Measurements from ENCODE around the gene CERS6.
"Not testable (repeated sequence)": the region's sequence is repeated elsewhere in the genome, so short reads cannot be mapped to it uniquely, and the experiment has no call there.

CERS6 gene

DNA sequence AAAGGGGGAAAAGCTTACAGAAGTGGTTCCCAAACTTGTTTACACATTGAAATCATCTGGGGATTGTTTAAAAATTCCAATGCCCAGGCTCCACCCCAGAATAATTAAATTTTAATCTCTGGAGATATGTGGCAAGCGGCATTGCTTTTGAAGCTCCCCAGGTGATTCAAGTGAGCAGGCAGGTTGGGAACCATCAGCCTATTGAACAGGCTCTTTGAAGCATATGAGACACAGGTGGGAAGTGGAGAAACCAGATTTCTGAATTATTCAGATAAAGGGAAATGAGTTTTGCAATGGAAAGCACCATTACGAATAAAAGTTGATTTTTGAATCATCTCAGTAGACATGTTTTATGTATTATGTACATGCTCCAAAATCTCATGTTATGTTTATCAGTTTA lies 288.8 kb downstream of the CERS6 start:
- DNase-seq: no peak

DNA sequence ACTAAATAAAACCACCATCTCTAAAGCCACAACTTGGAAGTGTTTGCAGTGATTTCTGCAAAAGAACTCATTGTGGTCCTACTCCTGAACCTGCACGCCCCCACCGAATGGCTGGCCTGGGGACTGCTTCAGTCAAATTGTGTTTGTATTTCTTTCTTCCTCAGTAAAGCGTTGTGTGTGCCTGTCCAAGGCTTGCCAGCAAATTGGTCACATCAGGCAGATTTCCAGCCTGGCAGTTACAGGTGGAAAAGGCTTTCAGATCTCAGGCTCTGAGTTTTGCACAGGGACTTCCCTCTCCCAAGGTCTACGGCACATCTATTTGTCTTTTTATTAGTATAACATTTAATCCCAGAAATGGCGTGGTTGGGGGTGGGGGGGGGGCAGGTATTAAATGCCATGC lies 292.4 kb downstream of the CERS6 start:
- no peak for DNase-seq

DNA sequence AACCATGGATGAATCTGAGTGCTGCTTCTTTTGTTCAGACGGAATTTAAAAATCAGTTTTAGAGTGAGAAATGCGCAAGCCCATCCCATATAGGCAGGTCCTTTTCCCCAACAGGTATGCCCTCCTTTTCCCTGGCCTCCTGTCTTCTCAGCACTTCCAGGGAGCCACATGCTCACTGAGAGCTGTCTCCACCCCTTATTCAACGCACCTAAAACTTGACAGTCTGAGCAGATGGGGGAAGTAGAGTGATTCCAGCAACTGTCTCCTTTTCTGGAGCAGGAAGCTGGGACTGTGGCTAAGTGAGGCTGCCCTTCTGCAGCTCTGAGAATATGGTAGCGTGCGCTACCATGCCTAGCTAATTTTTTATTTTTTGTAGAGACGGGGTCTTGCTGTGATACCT lies 293.2 kb downstream of the CERS6 start:
- no peak for DNase-seq

DNA sequence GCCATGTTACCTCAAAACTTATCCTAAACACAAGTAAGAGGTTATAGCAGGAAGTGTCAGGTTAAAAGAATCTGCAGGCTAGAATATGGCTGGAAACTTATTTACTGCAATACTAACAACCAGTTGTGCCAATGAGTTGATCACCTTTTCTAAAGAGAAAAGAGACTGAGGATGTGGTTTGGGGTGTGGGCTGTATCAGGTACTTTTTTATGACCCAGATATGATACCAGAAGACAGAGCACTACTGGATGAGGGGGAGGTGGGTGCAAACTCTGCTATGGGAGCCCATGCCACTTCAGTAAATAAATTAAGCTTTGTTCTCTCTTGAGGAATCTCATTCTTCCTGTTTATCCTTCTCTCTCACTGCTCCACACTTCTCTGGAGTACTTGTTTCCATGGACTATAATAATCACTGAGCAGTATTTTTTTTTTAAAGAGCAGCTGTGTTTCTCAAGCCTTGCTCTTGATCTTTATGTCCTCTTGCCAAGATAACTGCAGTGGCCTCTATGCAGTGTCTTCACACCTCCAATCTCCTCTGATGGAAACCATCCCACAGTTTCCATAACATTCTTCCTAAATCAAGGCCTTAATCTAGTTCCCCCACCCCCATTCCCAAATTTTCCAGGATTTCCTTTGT lies 295.1 kb downstream of the CERS6 start:
- no peak for DNase-seq

DNA sequence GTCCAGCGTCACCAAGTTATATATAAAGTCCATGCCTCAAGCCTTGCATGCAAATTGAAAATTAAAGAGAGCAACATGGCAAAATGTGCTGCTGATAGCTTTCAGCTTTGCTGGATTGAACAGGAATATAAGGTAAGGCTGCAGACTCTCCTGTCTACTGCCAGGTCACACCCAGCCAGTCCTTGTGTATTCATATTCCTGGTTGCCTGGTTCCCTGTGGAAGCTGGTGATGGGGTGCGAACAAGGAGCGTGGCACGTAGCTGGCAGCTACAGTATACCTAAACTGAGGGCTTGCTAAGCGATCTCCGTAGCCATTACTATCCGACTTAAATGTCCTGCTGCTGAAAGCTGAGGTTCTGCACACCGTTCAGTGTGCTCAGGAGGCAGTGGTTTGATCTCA lies 296.3 kb downstream of the CERS6 start:
- DNase-seq: no peak

DNA sequence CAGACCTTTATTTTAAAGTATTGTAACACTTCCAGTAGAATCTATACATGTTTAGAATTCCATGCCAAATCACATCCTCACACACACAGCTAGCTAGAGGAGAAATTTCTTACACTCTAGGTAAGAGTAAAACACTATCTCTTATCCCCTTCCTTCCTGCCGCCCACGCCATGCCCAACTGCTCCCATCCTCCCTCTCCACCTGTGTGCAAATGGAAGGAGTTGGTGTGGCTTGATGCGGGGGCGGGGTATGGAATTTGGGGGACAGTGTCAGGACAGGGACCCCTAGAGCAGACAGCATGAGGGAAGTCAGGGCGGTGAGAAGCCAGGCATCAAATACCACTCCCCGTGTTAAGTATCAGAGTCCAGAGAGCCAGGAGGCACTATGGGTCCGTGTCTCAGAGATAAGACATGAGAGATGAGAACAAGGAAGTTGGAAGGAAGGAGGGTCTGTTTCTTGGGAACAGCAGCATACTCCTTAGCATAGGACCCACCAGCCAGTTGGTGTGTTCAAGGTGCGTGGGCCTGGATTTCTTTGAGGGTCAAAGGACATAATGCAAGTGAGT lies 297.8 kb downstream of the CERS6 start:
- no peak for DNase-seq

DNA sequence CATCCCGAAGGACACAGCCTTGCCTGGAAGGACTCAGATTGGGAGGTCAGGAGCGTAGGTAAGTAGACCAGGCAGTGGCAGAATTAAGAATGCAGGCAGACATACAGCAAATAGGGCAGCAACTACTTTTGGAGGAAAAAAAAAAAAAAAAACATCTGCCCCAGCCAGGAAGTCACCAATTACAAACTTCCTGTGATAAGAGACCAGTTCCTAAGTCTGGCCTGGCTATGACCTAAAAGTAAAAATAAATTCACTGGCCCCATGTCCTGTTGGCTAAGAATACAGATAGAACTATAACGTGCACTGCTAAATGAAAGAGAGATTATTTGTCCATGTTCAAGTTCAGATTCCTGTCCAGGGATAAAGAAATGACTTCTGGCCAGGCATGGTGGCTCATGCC lies 301.2 kb downstream of the CERS6 start:
- no peak for DNase-seq

DNA sequence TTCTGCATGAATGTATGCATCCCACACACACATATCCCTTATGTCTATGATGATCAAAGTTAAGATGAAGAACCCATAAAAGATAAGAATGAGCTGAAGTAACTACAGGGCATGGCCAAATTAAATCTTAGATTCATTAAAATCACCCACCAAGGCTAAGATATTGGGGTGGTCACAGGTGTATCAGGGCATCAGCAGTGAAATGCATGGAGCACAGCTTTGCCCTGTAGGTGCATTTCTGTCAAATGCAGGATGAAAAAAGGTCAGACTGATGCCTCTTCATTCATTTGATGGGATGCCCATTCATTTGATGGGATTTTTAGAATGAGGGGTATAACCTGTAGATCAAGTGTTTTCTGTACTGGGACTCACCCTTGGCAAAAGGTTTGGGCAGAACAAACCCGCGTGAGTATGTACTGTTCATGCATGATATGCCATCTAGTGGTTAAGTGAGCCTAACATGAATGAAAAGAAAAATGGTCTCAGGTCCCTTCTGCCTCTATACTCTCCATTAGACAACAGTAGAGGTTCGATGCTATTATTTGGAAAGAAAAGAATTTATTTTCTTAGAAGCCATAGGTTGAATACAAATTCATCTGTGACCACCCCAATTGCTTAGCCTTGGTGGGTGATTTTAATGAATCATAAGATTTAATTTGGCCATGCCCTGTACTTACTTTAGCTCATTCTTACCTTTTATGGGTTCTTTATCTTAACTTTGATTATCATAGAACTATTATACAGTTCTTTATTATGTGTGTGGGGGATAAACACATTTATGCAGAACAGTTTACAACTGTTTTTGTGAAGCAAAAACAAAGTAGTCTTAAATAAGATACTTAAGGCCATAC lies 303.1 kb downstream of the CERS6 start:
- DNase-seq: no peak

DNA sequence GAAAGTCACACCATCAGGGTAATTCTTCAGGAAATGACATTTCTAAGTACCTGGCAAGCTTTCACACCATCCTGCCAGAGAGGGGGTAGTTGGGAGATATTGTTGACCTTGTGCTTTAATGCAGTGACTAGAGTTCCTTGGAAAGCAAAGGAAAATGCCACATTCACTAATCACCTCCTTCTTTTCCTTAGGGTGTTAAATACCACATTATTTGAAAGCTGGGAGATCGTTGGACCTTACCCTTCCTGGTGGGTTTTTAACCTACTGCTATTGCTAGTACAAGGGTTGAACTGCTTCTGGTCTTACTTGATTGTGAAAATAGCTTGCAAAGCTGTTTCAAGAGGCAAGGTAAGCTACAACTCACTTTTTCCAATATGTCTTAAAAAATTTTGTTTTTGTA lies 309.3 kb downstream of the CERS6 start:
- DNase-seq: no peak

DNA sequence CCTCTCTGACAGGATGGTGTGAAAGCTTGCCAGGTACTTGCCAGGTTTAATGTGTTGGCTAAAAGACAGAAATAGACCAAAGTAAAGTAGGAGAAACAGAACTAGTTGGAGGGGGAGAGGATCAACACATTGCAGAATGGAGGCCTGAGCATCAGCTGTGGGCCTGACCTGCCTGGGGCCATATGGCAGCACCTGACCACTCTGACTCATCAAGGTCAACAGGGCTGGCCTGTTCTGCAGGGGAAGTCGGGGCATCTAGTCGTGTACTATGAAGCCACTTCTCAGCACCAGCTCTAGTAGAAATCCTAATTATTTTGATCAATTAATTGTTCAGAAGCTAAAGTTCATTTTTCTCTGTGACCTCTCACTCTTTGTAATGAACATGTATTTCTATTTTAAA lies 310.5 kb downstream of the CERS6 start:
- no peak for DNase-seq

DNA sequence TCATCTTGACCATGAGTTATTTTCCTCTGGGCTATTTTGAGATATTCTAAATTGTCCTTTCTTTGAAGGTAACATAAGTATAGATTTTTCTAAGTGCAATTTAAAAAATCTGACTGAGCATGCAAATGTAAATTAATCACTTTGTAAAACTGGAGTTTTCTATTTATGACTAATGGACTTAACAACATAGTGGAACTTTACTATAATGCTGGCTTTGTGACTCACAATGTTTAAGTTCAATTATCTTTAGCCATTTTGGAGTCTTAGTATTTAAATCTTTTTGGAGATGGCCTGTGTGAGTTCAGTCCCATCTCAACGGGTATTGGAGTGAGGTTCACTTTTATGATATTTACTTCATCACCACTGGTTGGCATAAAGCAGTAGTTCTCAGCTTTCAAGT lies 311.2 kb downstream of the CERS6 start:
- no peak for DNase-seq

DNA sequence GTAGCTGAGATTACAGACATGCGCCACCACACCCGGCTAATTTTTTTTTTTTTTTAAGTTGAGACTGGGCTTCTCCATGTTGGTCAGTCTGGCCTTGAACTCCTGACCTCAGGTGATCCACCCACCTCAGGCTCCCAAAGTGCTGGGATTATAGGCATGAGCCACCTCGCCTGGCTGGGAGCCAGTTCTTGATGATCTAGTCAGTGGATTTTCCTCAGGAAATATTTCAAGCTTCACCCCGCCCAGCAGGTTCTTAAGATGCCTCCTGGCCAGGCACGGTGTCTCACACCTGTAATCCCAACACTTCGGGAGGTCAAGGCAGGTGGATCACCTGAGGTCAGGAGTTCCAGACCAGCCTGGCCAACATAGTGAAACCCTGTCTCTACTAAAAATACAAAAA lies 312.3 kb downstream of the CERS6 start:
- not testable (repeated sequence) for DNase-seq

DNA sequence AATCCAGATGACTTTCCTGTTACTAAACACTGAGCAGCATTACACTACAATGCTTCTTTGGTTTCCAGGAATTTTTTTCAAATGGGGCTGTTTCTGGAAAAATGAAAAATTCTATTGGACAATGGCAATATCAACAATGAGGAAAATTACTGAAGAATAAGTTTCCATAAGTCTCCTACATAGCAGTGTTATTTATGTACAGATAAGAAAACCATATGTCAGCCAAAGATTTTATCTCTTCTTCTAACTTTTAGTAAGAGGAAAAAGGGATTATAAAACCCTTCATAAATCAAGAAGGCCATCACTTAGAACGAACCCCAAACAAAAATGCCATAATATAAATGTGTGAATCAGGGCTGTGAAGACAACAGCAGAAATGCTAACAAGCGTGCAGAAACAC lies 314.7 kb downstream of the CERS6 start:
- DNase-seq: no peak

DNA sequence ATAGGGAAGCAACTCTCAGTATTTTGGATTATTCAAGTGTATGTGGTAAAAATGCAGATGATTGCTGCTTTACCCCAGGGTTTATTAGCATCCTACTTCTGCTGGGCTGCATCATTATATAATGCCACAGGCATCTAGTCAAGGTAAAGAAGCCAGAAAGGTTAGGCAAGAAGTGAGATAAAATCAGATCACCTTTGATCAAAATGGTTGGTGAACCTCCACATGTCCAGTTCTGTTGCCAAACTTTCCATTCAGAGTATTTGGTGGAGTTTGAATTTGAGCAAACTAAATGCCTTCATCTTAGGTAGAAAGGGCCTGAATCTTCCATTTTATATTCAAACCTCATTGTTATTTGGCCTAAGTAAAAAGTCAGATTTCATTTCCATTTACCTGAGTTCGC lies 316.6 kb downstream of the CERS6 start:
- DNase-seq: no peak

DNA sequence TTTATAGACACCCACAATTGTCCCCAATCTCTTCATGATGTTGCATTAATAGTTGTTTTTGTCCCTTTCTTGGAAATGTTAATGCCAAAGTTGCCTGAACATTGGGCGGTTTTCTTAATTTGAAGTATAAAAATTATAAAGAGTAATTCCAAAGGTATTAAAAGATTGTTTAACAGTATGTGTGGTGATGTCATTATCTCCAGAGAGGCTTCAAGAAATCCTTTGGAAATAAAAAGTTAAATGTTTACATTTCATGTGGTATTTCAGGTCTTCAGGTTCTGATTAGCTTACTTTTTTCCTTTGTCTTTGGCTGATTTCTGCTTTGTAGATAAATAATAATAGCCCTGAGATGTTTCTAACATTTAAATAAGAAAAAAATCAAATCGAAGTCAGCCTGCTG lies 317.1 kb downstream of the CERS6 start:
- no peak for DNase-seq

DNA sequence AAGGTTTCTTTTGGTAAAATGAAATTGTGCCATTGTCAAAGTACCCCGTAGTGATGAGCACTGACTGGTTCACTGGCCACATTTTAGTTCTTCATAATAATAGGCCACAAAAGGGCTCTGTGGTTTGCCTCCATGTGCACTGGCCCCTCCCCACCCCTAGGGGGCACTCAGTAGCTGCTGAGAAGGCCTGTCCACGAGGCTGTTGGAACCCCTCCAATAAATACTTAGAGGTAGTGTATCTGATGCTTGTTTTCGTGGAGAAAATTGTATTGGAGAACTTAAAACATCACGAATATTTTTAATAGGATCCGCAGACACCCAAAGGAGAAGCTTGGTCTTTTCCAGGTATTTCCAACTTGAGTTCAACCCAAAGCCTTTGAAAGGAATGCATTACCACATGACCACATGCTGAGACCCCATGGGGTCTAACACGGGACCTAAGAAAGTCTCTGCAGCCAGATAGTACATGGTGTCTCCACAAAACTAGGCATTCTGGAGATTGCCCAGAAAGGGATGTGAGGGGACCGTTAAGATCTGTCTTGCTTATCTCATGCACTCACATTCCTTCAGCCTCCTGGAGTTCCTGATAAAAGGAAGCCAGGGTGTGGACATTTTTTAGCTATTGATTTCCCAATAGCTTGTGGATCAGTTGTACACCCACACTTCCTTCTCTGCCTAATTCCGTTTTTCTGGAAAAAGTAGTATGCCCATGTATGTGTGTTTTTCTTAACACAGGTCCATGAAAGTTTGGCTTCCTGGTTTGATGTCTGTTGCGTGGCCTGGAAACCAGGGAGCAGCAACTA lies 317.8 kb downstream of the CERS6 start:
- no peak for DNase-seq

DNA sequence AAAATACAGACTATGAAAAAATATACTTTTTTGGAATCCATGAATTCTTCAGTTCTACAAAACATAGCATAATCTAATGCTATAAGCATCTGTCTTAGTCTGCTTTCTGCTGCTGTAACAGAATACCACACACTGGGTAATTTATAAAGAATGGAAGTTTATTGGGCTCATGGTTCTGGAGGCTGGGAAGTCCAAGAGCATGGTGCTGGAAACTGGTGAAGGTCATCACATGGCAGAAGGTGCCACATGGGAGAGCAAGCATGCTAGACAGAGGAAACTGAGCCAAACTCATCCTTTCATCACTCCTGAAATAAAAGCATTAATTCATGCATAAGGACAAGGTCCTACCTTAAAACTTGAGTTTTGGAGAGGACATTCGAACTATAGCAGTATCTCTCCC lies 319.8 kb downstream of the CERS6 start:
- DNase-seq: no peak

DNA sequence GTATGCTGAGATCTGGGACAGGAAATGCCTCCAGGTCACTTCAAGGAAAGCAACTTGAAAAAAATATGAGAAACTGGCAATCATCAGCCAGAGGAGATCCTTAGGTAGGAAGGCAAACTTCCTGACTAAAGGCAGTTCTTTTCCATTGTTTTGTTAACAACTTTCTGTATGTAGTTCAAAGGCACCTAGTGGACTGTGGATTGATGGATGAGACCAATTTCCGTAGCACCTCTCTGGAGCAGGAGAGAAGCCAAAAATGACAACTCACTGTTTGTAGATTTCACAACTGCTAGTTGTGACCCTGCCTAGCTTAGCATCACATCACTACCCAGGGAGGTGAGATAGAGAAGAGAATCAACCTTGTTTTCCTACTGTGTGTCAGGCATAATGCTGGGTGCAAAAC lies 324.6 kb downstream of the CERS6 start:
- DNase-seq: no peak

DNA sequence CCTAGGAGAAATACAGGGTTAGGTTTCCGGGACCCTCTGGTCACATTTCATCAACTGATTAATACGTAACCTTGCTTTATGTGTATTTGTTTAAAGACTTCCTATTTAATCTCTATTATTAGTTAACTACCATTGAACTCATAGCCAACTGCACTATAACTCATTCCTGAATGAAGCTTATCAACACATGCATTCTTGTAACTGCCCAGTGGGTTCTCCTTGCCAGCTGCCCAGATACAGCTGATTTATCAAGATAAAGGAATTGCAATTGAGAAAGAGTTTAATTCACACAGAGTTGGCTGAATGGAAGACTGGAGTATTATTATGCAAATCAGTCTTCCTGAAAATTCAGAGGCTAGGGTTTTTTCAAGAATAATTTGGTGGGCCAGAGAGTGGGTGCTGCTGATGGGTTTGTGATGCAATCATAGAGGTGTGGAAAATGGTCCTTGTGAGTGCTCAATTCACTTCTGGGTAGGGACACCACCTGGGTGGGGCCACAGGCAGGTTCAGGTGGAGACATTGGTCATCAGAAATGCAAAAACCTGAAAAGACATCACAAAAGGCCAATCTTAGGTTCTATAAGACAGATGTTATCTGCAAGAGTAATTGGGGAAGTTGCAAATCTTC lies 325.2 kb downstream of the CERS6 start:
- DNase-seq: no peak

DNA sequence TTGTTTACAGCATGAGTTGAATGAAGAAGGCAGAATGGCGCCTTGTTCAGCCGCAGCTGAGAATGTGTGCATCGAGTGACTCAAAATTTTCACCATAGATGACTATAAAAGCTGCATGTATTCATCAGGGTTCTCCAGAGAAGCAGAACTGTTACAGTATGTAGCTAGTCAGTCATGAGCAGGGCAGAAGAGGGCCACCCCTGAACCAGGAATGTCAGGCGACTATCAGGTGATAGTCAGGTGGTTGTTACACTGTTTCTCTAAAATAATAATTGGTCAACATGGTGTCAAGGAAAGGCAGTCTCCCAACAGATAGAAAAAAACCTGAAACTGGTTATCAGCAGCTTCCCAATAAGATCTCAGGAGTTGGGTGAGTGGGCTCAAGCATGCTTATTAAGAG lies 326.2 kb downstream of the CERS6 start:
- no peak for DNase-seq

DNA sequence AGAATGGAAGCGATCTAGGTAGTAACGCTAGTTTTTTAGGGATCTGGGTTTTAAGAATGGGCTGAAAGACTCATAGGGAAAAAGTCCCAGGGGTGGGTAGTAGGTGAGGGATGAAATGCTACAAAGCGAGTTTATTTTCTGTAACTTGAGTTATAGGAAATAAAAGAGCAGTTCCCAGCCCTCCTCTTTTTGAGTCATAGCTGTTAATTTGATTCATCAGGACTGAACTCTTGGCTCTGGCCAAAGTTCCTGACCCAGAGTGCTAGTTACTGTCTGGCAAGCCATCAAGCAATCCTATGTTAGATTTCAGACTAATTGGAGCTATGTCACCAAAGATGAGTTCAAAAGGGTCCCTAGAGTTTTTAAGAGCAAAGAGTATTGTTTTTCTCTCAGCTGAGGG lies 328.9 kb downstream of the CERS6 start:
- no peak for DNase-seq

DNA sequence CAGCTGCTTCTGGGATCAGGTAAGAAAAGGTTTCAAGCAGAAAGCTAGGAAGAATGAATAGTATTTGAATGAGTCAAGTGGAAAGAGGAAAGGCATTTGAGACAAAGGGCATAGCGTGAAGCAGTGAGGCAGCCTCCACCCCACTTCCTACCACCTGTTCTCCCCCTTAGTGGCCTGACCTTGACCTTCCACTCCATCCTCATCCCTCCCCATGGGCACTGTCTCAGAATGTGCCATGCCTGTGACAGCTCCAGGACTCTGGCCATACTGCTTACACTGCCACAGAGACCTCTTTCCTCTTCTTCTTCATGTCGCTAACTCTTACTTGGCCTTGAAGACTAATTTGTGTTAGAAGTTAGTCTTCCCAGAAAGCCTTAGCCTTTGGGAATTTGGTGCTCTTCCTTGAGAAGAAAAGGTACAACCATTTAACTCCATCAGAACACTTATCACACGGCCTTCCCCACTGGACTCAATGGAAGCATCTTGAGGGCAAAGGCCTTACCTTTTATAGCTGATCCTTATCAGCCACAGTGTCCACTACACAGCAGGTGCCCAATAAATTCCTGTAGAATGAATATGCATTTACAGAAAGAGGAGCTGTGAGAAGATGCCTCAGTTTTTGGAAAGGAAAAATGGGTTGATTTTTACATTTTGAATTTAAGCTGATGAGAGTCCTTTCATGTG lies 331.2 kb downstream of the CERS6 start:
- DNase-seq: no peak
